Sigmoid colon (tissue), 7 donors: ENCODE results near the gene FITM1. TPM values are rescaled to one million over a fixed set of nuclear protein-coding genes. Genes with fewer than 3 reads are reported as not detected.

Experiments used
- DNase-seq: peaks from one replicate; pipeline ENCODE4 v3.0.0-alpha.2; 2019
- H3K27ac ChIP-seq, 4 donors: fragments of 200-600 bp; sonication (generic); one replicate each; pipeline ENCODE4 v1.5.1; 2016 to 2019; ENCODE audit warnings: mild to moderate bottlenecking in 1 of 4
- H3K27me3 ChIP-seq, 3 donors: fragments of 200-600 bp; sonication (generic); one replicate each; pipeline ENCODE4 v1.5.1; 2019; ENCODE audit warnings: mild to moderate bottlenecking in 1 of 3
- H3K36me3 ChIP-seq, 4 donors: fragments of 200-600 bp; sonication (generic); one replicate each; pipeline ENCODE4 v1.5.1; 2016 to 2019
- H3K4me1 ChIP-seq, 4 donors: fragments of 200-600 bp; sonication (generic); one replicate each; pipeline ENCODE4 v1.5.1; 2017 to 2019
- H3K4me3 ChIP-seq, 4 donors: fragments of 200-600 bp; sonication (generic); one replicate each; pipeline ENCODE4 v1.5.1; 2017 to 2019; ENCODE audit warnings: mild to moderate bottlenecking in 2 of 4, moderate library complexity in 1 of 4
- H3K9me3 ChIP-seq, 4 donors: fragments of 200-600 bp in 3 of 4; sonication (generic) in 3 of 4; one replicate each; pipeline versions ENCODE4 v1.5.1 to v1.6.1; 2013 to 2019
- EP300 ChIP-seq, 4 donors: sonication (generic); formaldehyde crosslinking; IDR thresholded peaks; one replicate each; pipeline ENCODE4 v1.6.1; 2017; ENCODE audit warnings: antibody characterized with exemption in 4 of 4
- POLR2A ChIP-seq, 2 donors: fragments of 450-650 bp; IDR thresholded peaks; one replicate each; pipeline ENCODE4 v1.6.1; 2016; ENCODE audit warnings: antibody characterized with exemption in 2 of 2, mild to moderate bottlenecking in 2 of 2, moderate library complexity in 2 of 2
- POLR2AphosphoS5 ChIP-seq, 4 donors: sonication (generic); formaldehyde crosslinking; IDR thresholded peaks; one replicate each; pipeline ENCODE4 v1.6.1; 2017; ENCODE audit warnings: antibody characterized with exemption in 4 of 4
- WGBS, 2 donors: extraction: QIAGEN DNeasy Blood & Tissue Kit; methylation state at CpG; one replicate each; pipeline ENCODE4 v1.1.7; 2013; 5-methylcytosine and 5-hydroxymethylcytosine counted together
- intact Hi-C: fragments of 100-400 bp; cut with DNase I; formaldehyde crosslinking; loops from one replicate; pipeline ENCODE4 v1.15.1; 2023
- polyA plus RNA-seq, 3 donors: library from polyadenylated mRNA; stranded (reverse); fragments of 200-250 nt; gene quantifications; one replicate each; pipeline ENCODE4 v1.2.3, GENCODE V29; 2013
- total RNA-seq, 4 donors: library from RNA; depleted of rRNA; stranded (reverse); fragments of >200 nt; gene quantifications; one replicate each; pipeline ENCODE4 v1.1.0, GENCODE V29; 2016
- TF ChIP-seq, protein P1 (sequence below), 4 experiments: fragments of 450-650 bp in 3 of 4; fragments of 200-600 bp in 1 of 4; IDR thresholded peaks; one replicate each; pipeline ENCODE4 v1.5.1; 2016 to 2019; ENCODE audit warnings: antibody characterized with exemption in 4 of 4, mild to moderate bottlenecking in 3 of 4, moderate library complexity in 2 of 4
- donor health status: healthy with polysubstance abuse.
- donor health status: Bipolar disorder and iron deficiency.
- donor health status: healthy.

Gene FITM1
- total and polyA plus RNA-seq, 7 donors, result 0.33 to 1.8 TPM; not detected in 5

DNA sequence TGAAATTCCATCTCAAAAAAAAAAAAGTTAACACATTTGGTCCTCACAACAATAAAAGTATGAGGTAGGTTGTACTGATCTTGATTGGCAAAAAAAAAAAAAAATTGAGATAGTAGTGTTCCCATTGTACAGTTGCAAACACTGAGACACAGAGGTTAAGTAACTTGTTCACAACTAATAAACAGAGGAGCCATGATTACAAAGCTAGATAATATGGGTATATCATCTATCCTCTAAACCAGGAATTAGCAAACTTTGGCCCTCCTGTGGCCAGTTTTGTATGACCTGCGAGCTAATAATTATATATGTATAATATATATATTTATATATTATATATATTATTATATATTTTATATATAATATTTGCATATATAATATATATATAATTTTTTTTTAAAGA is 3.3 kb downstream of the FITM1 start:
- intact Hi-C loops, result no loop called here
- H3K9me3 ChIP-seq, result no peaks in the 10 kb centered on the region
- peaks cover 0 to 25% (median 20%) of the 10 kb centered on the region in 4 donors for H3K4me1 ChIP-seq
- DNase-seq, result no peak
- H3K36me3 ChIP-seq, result peaks cover 8 to 14% (median 11%) of the 10 kb centered on the region in 4 donors
- H3K4me3 ChIP-seq, result no peak overlapping the region
- no peaks in the 10 kb centered on the region for H3K27me3 ChIP-seq
- H3K27ac ChIP-seq, result no peak overlapping the region
- TF ChIP-seq, protein P1, sequence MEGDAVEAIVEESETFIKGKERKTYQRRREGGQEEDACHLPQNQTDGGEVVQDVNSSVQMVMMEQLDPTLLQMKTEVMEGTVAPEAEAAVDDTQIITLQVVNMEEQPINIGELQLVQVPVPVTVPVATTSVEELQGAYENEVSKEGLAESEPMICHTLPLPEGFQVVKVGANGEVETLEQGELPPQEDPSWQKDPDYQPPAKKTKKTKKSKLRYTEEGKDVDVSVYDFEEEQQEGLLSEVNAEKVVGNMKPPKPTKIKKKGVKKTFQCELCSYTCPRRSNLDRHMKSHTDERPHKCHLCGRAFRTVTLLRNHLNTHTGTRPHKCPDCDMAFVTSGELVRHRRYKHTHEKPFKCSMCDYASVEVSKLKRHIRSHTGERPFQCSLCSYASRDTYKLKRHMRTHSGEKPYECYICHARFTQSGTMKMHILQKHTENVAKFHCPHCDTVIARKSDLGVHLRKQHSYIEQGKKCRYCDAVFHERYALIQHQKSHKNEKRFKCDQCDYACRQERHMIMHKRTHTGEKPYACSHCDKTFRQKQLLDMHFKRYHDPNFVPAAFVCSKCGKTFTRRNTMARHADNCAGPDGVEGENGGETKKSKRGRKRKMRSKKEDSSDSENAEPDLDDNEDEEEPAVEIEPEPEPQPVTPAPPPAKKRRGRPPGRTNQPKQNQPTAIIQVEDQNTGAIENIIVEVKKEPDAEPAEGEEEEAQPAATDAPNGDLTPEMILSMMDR (IDR thresholded peaks at IDR 0.05), result no peak
- TF ChIP-seq EP300 (IDR thresholded peaks at IDR 0.05) (no peak), POLR2AphosphoS5 (IDR thresholded peaks at IDR 0.05) (no peak), POLR2A (IDR thresholded peaks at IDR 0.05) (no peak)
- 91 to 96% methylated on average over 1 of the region's 1 CpG for WGBS, 2 donors

DNA sequence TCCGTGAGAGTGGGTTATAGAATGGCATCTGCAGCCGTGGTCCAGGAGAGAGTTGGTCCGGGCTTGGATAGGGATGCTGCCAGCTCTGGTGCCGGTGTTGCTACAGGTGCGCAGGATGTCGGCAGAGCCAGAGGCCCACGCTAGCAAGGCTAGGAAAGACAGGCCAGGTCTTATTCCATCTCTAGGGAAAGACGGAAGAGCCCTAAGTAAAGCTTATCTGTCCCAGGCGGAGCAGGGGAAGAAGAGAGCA is 5.0 kb downstream of the FITM1 start:
- Histone ChIP-seq H3K9me3 (no peaks in the 10 kb centered on the region), H3K4me3 (peak overlapping the region; percentile 85 to 99 (median 96)), H3K36me3 (peaks cover 14 to 24% (median 17%) of the 10 kb centered on the region in 4 donors), H3K27me3 (no peaks in the 10 kb centered on the region), H3K4me1 (peaks cover 0 to 41% (median 32%) of the 10 kb centered on the region in 4 donors), H3K27ac (peak overlapping the region; percentile 93 to 95 (median 94))
- DNase-seq, result no peak
- WGBS, 2 donors, result 3 to 8% methylated on average over 9 of the region's 9 CpGs
- TF ChIP-seq POLR2A (IDR thresholded peaks at IDR 0.05), result no peak
- TF ChIP-seq, protein P1 (IDR thresholded peaks at IDR 0.05), result no peak
- intact Hi-C loops, result loop anchor here (5.0 kb wide), 1 partner anchor 578 kb away; the partner anchor contains the start of gene THTPA

DNA sequence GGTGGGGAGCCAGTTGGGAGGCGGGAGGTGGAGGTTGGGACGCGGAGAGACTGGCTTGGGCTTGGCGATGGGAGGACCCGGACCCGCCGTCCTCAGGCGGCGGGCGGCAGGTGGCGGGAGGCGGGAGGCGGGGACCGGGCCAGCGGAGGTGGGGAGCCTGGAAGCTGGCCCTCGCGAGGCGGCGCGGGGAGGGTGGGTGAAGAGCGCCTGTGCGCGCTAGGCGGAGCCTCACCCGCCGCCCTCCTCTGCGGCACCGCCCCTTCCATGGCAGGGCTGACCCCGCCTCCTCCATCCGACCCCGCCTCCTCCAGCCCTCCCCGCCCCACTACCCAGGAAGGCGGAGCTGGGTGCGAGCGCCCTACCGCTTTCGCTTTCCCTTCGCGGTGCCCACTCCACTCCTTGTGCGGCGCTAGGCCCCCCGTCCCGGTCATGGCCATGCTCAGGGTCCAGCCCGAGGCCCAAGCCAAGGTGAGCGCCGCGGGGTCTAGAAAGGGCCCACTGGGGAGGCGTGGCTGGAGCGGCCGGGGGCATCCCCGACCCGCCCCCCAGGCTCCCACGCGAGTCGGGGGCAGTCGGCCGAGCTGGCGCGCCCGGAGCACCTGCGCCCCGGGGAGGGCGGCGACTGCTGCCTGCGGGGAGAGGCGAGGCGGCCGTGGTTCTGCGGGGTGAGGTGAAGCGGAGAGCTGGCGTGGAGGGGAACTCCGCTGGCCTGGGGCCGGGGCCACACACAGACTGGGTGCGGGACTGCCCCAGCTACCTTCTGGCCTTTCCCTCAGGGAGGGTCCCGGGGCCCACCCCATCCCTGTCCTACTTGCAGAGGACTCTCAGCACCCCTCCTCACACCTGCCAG is 5.6 kb downstream of the FITM1 start, which contains the start of gene PSME1:
PSME1 (plus strand) TSS at position 361 of the 850 bp plus-strand sequence; CDS start at position 430, 69 bp downstream.
- TF ChIP-seq, protein P1 (IDR thresholded peaks at IDR 0.05), result no peak
- peak in 1 of 4 donors; percentile 3 for TF ChIP-seq EP300 (IDR thresholded peaks at IDR 0.05)
- TF ChIP-seq POLR2AphosphoS5 (IDR thresholded peaks at IDR 0.05), result peak; percentile 79 to 90 (median 86)
- TF ChIP-seq POLR2A (IDR thresholded peaks at IDR 0.05), result peak in 1 of 2 donors; percentile 62
- peak within 1 kb of the TSS; percentile 85 to 99 (median 96) for H3K4me3 ChIP-seq
- H3K27ac ChIP-seq, result peak within 1 kb of the TSS; percentile 93 to 95 (median 94)
- H3K27me3 ChIP-seq, result no peaks in the 10 kb centered on the region
- intact Hi-C loops, result loop anchor here (2.0 to 5.0 kb wide), 2 partner anchors 21 to 579 kb away; partner anchors contain the start of genes DCAF11, NRL and THTPA
- peak; percentile 97 for DNase-seq
- H3K4me1 ChIP-seq, result peaks cover 0 to 44% (median 36%) of the 10 kb centered on the region in 4 donors
- no peaks in the 10 kb centered on the region for H3K9me3 ChIP-seq
- H3K36me3 ChIP-seq, result peaks cover 14 to 24% (median 17%) of the 10 kb centered on the region in 4 donors
- WGBS, 2 donors, result 0 to 1% methylated on average over 73 to 75 of the region's 75 CpGs

DNA sequence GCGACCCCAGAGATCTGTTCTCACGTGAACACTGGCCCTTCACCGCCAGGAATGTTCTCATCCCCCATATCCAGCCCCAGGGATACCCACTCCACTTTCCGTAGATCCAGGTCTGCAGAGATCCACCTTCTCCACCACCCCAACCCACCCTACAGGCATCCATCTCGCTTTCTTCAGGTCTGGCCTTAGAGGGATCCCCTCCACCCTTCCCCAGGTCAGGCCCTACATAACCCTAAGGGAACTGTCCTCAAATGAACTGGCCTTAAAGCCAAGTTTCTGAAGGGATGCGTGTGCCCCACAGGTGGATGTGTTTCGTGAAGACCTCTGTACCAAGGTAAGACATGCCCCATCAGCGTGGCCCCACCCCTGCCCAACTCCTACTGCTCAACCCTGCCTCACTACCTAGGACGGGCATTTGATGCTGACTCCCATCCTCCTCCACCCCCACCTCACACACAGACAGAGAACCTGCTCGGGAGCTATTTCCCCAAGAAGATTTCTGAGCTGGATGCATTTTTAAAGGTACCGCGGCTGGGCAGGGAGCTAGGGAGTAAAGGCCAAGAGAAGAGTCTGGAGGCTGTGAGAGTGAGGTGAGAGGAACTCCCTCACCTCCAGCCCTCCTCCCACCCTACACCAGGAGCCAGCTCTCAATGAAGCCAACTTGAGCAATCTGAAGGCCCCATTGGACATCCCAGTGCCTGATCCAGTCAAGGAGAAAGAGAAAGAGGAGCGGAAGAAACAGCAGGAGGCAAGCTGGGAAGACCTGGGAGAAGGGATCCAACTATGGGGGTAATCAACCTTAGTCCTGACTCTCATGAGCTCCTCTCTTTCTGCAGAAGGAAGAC is 6.4 kb downstream of the FITM1 start:
- Histone ChIP-seq H3K4me1 (peaks cover 0 to 45% (median 37%) of the 10 kb centered on the region in 4 donors), H3K9me3 (no peaks in the 10 kb centered on the region), H3K27me3 (no peaks in the 10 kb centered on the region), H3K4me3 (peak overlapping the region; percentile 85 to 99 (median 96)), H3K27ac (peak overlapping the region; percentile 93 to 95 (median 94)), H3K36me3 (peaks cover 14 to 24% (median 17%) of the 10 kb centered on the region in 4 donors)
- TF ChIP-seq EP300 (IDR thresholded peaks at IDR 0.05) (no peak), POLR2A (IDR thresholded peaks at IDR 0.05) (no peak), POLR2AphosphoS5 (IDR thresholded peaks at IDR 0.05) (no peak)
- TF ChIP-seq, protein P1 (IDR thresholded peaks at IDR 0.05), result no peak
- DNase-seq, result no peak
- WGBS, 2 donors, result 19 to 35% methylated on average over 13 of the region's 13 CpGs
- intact Hi-C loops, result loop anchor here (2.0 to 5.0 kb wide), 2 partner anchors 22 to 580 kb away; partner anchors contain the start of genes DCAF11, NRL and THTPA
